Activated CD4-positive, CD25-positive, alpha-beta regulatory T cell treated with anti-CD3 and anti-CD28 coated beads, Interleukin-2, amount 50 U/mL, for 72 hours (primary cell): Measurements from ENCODE around the gene RNF4.
"Not testable (repeated sequence)": the region's sequence is repeated elsewhere in the genome, so short reads cannot be mapped to it uniquely, and the experiment has no call there.

Source experiments
- DNase-seq: peaks from one replicate; pipeline ENCODE4 v3.0.0; 2021

RNF4 gene

GRCh38 chr4:2537011-2537830 is 68.3 kb downstream of the RNF4 start:
- DNase-seq, result peak; percentile 69

- DNase-seq, result not testable (repeated sequence)
Observed at GRCh38 chr4:2543580-2544191, 74.8 kb downstream of the RNF4 start.

- DNase-seq, result no peak
Observed at GRCh38 chr4:2545321-2546013, 76.6 kb downstream of the RNF4 start.

GRCh38 chr4:2546286-2546823 is 77.4 kb downstream of the RNF4 start:
- no peak for DNase-seq

- not testable (repeated sequence) for DNase-seq
Observed at GRCh38 chr4:2546961-2547691, 78.2 kb downstream of the RNF4 start.

- no peak for DNase-seq
Observed at GRCh38 chr4:2551118-2551517, 82.2 kb downstream of the RNF4 start.

- DNase-seq, result no peak
Observed at GRCh38 chr4:2552806-2553205, 83.9 kb downstream of the RNF4 start.

- no peak for DNase-seq
Observed at GRCh38 chr4:2558301-2558700, 89.4 kb downstream of the RNF4 start.

- no peak for DNase-seq
Observed at GRCh38 chr4:2560167-2560566, 91.3 kb downstream of the RNF4 start.
